Stimulated activated CD4-positive, alpha-beta T cell treated with anti-CD3 and anti-CD28 coated beads, Interleukin-1b, Interleukin-23, amount 100 ng/mL, for 24 hours (primary cell): ENCODE measurements around the gene LIMK1.

Experiments used
- DNase-seq, 4 experiments: peaks; one replicate each; pipeline ENCODE4 v3.0.0-alpha.2; 2020; ENCODE audit warnings: low read depth in 4 of 4, low spot score in 1 of 4

Gene LIMK1

DNA sequence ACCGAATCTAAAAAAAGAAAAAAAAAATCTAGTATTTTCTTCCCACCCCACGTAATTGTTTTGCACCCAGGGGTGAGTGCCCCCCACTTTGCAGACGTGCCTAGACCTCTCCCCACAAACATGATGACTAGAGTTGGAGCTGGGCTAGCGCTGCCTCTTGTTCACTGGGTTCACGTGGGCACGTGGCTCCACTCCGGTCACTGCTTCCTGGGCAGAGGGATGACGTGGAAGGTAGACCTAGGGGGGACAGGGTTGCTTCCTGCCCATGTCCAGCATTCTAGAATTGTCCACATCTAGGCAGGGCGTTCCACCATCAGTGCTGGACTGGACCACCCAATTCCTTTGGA, 861 bp upstream of the LIMK1 start:
- no peak for DNase-seq

DNA sequence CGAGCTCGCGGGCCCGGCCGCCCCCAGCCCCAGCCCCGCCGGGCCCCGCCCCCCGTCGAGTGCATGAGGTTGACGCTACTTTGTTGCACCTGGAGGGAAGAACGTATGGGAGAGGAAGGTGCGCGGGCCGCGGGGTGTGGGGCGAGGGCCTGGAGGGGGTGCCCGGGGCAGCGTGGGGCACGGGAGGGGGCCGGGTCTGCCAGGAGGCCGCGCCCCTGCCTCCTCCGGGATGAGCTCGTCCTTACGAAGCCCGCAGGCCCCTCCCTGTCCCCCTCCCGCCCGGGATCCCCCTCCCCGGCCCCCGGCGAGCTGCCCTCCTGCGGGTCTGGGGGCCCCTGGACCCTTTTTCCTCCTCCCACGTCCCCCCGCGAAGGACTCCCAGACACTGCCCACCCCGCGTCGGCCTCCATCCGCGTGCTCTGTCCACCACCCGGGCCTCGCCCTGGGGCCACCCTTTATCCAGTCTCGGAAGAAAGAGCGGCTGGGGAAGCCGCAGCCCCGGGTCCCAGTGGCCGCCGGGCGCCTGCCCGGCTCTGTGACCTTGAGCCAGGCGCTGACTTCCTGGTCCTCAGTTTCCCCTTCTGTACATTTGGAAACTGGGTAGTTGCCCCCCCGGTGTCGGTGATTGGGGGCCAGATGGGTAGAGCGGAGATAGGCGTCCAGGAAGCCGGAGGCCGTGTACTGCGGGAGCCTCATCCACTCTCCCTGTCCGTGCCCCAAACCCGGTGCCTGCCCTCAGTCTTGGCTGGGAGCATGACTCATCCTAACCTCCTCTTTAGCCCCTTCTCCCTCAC, 521 bp downstream of the LIMK1 start:
- no peak for DNase-seq

DNA sequence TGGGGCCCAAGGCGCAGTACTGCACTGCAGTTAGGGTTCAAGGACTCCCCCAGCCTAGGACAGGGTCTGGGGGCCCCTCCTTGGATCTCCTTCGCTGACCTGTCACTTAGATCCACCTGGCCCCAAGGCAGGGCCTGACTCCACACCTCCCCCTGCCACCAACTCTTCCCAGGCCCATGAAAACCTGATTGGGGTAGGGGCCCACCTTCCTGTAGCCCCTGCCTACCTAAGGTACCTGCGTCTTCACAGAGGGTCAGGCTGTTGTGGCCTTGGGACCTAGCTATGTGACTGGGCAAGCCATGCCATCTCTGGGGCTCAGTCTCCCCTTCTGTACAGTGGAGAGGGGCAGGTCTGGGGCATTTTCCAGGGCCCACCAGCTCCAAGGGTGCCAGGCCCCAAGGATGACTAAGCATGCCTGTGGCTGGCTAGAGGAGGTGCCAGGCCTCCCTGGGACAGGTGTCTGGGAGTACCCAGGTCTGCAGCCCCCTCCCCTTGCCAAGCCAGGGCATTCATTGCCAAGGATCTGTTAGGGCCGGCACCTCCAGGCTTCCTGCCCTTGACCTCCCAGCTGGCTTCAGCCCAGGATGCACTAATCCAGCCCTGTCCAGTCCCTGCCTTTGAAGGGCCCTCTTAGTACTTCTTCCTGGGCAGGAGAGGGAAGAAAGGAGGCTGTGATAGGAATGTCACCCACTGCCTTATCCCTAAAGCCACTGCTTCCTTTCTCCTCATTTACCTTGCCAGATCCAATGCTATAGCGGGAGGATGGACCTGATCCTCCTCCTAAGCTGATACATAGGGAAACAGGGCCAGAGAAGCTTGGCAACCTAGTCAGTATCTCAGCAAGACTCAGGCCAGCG, 1.3 kb downstream of the LIMK1 start:
- DNase-seq, result no peak

DNA sequence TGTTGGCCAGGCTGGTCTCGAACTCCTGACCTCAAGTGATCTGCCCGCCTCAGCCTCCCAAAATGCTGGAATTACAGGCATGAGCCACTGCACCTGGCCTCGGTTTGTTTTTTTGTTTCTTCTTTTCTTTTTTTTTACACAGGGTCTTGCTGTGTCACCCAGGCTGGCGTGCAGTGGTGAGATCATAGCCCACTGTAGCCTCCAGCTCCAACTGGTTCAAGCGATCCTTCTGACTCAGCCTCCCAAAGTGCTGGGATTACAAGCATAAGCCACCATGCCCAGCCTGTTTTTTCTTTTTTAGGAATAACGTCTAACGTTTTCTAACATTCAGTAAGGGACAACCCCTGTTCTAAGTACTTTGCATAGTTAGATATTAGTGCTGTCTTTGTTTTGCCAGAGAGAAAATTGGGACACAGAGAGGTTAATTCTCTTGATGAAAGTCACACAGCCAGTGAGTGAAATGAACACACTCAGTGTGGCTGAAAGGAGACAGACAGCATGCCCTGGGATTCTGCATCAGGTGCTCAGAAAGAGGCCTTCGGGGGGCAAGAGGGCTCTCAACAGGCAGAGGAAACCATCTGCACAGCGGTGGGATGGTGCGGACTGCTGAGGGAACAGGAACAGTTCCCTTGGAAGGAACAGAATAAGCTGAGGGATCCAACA, 4.3 kb downstream of the LIMK1 start:
- DNase-seq, result no peak

DNA sequence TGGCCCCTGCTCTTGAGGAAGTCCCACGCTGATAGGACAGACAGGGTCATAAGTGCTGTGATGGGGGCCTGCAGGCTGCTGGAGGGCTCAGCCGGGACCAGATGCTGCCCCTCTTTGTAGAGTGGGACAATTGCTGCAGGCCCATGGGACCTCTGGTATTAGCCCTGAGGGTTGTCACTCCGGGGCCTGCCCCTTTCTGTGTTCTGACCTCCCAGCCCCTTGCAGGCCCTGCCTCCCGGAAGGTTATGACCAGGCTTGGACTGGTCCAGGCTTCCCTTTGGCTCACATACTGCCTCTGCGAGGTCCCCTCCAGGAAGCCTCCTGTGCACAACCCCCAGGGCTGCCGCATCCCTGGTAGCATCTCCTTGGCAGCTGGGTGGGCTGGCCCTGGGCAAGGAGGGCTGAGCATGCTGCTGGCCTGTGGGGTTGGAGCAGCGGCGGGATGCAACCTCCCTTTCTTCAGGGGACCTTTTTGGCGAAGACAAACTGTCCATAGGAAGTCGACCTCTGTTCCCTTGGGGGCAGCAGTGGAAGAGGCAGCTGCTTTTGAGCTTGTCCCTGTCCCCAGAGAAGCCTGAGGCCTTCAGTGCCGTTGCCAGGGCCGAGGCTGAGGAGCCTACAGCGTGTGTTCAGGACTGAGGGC, 8.8 kb downstream of the LIMK1 start:
- no peak for DNase-seq

DNA sequence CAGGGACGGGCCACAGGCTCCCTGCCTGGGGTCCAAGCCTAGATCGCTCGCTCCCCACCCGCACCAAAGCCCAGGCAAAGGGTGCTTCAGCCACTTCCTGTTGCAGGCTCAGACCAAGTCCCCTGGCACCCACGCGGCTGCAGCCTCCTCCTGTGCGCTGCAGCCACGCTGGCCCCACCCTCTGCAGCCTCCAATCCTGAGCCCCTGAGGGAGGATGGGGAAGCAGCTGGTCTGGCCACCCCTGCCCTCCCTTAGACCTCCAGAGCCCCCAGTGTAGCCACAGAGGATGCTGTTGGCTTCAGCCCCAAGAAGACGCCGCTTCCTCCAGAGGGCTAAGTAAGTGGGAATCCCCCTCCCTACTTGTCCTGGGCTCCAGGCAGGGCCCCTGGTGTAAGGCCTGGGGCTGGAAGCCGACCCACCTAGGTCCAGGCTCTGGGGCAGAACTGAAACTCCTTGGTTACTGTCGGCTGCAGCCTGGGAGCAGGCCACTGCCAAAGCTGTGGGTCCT, 9.4 kb downstream of the LIMK1 start:
- no peak for DNase-seq

DNA sequence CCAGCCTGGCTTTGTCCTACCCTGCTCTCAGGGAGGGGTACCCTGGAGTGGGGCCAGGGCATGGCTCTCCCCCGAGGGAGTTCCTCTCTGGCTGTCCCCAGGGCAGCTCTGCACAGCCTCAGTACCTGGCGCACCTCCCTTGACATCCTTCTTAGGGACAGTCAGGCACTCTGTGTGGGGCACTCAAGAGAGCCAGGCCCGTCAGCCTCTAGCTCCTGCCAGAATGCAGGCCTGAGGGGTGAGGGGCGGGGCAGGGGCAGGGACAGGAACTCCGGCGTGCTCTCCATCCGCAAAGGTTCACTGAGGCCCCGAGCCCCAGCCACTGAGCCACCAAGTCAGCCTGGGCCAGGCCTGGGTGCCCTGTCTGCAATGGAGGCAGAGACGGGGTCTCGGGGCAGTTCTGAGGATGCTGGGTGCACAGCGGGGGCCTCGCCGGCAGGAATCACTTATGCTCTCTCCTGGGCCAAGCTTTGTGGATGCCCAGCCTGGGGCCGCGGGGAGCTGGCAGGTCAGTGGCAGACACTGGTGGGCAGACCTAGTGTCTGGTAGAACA, 10.1 kb downstream of the LIMK1 start:
- no peak for DNase-seq

DNA sequence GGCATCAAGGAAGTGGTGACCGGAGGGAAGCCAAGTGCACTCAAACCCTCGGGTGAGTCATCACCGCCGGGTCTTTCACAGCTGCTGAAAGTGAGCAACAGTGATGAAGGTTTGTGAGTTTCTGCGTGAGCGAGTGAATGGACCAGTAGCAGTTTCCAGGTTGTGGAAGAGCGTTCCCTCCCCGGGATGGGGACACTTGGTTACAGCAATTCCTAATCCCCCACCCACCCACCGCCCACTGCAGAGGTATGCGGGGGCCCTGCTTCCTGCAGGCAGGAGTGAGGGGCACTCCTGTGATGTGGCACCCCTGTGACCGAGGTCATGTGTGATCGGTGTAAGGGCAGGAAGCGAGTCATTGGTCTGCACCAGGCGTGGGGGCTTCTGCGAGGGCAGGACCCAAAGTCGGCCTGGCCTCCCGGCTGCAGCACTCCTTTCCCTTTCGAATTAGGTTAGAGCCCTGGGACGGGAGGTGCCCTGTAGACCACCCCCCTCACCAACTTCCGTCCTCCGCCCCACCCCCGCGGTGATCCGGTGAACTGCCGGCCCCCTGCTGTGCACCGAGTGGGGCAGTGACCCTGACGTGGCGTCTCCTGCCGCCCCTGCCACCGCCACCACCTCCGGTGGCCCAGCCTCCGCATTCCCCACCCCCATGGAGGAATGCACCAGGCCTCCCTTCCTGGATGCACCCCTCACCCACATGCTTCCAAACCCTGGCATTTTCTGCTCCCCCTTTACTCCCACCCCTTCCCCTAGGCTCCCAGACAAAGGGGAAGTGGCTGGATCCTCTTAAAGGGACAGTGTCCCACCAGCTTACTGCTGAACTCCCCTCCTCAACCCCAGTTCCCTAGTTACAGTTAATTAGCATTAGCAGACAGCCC, 10.9 kb downstream of the LIMK1 start:
- DNase-seq, result peak; percentile 42 to 70 (median 52)

DNA sequence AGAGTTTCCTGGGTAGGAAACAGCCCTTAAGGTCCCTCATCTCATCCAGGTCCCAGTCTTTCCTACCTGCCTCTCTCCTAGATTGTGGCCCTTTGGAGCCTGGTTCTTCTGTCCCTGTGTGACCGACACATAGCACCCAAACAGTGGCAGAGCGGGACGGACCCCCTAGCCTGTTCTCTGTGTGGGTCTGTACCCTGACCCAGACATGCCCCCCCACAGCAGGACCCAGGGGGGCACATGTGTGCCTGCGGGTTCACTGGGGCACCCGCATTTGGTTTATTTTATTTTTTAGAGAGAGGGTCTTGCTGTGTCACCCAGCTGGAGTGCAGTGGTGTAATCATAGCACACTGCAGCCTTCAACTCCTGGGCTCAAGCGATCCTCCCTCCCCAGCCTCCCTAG, 11.5 kb downstream of the LIMK1 start:
- no peak for DNase-seq

DNA sequence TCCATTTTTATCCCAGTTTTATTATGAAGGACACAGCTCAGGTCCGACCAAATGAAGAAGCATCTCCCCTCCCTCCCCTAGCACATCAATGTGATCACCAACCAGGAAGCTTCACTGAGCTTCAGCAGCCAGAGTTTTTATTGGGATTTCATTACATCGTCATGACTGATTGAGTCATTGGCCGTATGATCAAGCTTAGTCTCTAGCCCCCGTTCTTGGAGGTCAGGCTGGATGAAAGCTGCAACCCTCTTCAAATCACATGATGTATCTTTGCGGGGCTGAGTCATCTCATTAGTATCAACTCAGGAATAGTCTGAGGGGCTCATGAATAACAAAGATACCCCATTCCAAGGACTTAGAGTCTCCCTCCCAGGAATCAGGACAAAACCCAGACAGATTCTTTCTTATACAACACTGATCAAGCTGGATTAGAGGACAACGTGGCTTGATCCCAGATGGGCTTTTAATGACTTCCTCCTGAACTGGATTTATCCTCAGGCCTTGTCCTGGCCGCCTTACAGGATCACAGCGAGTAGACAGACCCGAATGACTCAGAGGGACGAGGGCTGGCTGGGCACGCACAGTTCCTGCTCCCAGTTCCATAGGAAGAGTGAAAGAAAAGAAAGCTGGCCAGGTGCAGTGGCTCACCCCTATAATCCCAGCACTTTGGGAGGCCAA, 14.5 kb downstream of the LIMK1 start:
- no peak for DNase-seq

DNA sequence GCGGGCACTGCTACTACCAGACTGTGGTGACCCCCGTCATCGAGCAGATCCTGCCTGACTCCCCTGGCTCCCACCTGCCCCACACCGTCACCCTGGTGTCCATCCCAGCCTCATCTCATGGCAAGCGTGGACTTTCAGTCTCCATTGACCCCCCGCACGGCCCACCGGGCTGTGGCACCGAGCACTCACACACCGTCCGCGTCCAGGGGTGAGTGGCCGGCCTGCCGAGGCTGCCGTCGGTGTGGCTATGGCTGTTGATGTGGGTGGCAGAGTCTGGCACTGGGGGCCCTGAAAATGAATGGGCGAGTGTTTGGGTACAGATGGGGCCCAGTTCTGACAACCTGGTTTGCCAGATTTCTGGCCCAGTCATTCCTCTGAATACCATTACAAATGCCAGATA, 15.4 kb downstream of the LIMK1 start:
- DNase-seq, result no peak

DNA sequence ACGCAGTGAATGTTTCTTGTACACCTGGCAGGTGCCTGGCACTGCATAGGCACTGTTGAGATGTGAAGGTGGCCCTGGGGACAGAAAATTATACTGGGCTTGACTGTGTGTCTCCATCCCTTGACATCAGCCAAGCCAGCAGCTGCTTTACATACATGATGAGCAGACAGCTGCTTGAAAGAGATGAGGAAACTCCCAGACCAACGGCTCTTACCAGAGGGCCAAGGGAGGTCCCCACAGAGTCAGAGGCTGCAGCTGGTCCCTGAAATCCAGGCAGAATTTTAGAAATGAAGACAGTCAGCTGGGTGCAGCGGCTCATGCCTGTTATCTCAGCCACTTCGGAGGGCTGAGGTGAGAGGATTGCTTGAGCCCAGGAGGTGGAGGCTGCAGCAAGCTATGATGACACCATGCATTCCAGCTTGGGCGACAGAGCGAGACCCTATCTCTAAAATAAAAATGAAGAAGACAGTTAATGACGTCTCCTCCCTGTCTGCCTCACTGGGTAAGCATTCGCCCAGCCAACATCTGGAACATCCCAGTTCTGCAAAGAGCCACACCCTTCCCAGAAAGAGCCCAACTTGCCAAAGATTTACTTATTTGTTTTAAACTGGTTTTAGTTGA, 17.6 kb downstream of the LIMK1 start:
- no peak for DNase-seq

DNA sequence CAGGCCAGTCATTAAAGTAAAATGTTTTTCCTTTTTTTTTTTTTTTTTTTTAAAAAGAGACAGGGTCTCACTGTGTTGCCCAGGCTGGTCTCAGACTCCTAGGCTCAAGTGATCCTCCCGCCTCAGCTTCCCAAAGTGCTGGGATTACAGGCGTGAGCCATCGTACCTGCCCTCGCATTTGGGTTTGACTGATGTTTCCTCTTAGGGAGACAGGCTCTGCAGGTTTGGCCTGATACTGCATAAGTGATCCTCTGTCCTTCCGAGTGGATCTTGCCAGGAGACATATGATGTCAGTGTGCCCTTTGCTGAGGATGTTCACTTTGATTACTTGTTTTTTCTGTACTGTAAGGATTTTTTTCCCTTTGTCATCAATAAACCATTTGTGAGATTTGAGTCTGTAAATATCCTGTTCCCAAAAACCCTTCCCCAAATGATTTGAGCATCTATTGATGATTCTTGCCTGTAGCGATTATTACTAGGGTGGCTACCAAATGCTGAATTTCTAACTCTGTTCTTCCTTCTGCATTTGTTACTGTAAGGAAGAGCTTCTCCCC, 19.7 kb downstream of the LIMK1 start:
- DNase-seq, result no peak

DNA sequence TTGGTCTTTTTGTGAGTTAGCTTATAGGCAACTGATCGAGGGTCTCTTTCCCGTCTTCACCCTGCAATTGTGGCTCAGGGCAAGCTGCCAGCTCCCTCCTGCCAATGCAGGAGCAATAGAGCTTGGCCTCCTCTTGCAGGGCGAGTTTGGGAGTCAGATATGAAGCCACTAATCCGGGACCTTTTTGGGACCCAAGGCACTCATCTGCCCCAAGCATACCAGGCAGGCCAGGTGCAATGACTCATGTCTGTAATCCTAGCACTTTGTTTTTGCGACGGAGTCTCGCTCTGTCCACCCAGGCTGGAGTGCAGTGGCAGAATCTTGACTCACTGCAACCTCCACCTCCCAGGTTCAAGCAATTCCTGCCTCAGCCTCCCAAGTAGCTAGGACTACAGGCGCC, 21.1 kb downstream of the LIMK1 start:
- DNase-seq, result no peak

DNA sequence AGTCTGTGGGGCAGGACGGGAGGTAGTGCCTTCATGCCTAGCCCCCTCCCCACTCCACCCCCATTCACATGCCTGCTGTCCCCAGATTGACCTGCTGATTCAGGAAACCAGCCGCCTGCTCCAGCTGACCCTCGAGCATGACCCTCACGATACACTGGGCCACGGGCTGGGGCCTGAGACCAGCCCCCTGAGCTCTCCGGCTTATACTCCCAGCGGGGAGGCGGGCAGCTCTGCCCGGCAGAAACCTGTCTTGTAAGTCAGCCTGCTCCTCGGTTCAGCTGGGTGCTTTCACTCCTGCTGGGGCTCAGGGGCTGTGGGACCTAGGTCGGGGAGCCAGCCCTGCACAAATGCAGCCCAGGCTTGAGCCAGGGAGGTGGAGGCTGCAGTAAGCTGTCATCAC, 22.4 kb downstream of the LIMK1 start:
- DNase-seq, result no peak

DNA sequence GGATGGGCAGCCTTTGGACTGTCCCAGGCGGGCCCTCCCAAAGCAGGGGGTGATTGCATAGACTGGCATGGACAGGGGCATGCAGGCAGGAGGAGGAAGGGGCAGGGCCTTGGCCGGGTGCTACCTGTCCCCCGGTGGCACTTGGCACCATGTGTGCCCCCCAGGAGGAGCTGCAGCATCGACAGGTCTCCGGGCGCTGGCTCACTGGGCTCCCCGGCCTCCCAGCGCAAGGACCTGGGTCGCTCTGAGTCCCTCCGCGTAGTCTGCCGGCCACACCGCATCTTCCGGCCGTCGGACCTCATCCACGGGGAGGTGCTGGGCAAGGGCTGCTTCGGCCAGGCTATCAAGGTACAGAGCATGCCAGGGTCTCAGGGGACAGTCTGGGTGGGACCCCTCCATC, 23.2 kb downstream of the LIMK1 start:
- DNase-seq, result no peak

DNA sequence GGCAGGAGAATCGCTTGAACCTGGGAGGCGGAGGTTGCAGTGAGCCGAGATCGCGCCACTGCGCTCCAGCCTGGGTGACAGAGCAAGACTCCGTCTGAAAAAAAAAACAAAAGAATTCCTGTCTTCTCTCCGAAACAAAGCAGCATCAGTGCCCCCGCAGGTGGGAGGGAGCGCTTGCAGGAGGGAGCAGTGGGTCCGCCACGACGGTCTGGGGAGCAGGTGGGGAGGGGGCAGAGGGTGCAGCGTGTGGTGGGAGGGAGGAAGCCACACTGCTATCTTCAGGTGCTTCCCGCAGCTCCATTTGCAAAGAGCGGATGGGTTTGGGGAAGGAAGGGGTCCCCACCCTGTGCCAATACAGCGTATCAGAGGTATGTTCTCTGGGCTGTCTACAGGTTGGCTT, 31.7 kb downstream of the LIMK1 start:
- no peak for DNase-seq

DNA sequence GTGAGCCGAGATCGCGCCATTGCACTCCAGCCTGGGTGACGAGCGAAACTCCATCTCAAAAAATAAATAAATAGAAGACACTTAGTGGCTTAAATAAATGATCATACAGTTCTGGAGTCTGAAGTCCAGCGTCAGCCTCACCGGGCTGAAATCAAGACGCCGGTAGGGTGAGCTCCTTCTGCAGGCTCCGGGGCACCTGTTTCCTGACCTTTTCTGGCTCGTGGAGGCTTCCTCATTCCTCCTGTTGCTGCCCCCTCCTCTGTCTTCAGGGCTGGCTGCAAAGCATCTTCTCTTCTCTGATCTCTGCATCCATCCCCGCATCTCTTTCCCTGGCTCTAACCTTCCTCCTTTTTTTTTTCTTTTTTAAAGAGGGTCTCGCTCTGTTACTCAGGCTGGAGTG, 32.8 kb downstream of the LIMK1 start:
- no peak for DNase-seq

DNA sequence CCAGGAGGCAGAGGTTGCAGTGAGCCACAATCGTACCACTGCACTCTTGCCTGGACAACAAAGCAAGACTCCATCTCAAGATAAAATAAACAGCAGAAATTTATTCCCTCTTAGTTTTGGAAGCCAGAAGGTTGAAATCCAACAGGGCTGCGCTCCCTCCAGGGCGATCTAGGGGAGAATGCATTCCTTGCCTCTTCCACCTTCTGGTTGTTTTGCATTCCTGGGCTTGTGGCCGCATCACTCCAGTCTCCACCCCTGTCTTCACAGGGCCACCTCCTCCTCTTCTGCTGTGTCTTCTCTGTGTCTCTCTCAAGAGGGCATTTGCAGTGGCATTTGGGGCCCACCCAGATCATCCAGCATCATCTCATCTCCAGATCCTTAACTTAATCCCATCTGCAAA, 36.2 kb downstream of the LIMK1 start:
- no peak for DNase-seq
